ENCODE measurements around the gene PPARG.

DNA sequence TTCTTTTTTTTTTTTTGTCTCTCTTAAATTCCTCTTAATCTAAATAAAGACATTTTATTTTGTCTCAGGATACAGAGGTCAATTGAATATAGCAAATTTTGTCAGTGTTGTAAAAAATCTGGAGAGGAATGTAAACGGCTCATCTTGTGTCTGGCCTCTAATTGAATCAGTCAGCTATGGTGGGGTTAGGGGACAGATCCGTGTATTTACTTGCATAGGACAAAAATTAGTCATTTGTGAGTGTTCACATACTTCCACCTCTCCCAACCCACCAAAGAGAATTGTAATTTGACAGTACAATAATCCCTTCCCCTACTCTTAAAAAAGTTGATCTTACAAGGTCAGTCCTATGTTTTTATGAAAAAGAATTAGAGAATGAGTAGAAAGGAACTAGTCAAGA is 18.3 kb downstream of the PPARG start:
- 0 out of 2 replicates have a peak, but pooled peaks have one; percentile 11 for TF ChIP-seq SIN3A (IDR thresholded peaks at IDR 0.05; ENCODE audit: low read depth)
- TF ChIP-seq, protein P1, sequence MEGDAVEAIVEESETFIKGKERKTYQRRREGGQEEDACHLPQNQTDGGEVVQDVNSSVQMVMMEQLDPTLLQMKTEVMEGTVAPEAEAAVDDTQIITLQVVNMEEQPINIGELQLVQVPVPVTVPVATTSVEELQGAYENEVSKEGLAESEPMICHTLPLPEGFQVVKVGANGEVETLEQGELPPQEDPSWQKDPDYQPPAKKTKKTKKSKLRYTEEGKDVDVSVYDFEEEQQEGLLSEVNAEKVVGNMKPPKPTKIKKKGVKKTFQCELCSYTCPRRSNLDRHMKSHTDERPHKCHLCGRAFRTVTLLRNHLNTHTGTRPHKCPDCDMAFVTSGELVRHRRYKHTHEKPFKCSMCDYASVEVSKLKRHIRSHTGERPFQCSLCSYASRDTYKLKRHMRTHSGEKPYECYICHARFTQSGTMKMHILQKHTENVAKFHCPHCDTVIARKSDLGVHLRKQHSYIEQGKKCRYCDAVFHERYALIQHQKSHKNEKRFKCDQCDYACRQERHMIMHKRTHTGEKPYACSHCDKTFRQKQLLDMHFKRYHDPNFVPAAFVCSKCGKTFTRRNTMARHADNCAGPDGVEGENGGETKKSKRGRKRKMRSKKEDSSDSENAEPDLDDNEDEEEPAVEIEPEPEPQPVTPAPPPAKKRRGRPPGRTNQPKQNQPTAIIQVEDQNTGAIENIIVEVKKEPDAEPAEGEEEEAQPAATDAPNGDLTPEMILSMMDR (IDR thresholded peaks at IDR 0.05 in 2 of 3, conservative IDR thresholded peaks at IDR 0.05 in 1 of 3; ENCODE audit: borderline replicate concordance in 1 of 3, insufficient read depth in 1 of 3, low read depth in 2 of 3, low read length in 2 of 3), result no peak
- no peak for TF ChIP-seq ZNF274 (IDR thresholded peaks at IDR 0.05; ENCODE audit: low read depth, low read length)
